Breast epithelium (tissue), 3 donors: ENCODE measurements around the gene SLC4A1AP.

Experiments used
- CTCF ChIP-seq, 3 donors: fragments of 450-650 bp; IDR thresholded peaks; one replicate each; pipeline ENCODE4 v1.5.1; 2016 to 2017; ENCODE audit warnings: antibody characterized with exemption in 3 of 3, mild to moderate bottlenecking in 3 of 3, moderate library complexity in 3 of 3
- POLR2A ChIP-seq: fragments of 450-650 bp; IDR thresholded peaks from one replicate; pipeline ENCODE4 v1.6.1; 2016; ENCODE audit warnings: antibody characterized with exemption, mild to moderate bottlenecking, moderate library complexity

DNA sequence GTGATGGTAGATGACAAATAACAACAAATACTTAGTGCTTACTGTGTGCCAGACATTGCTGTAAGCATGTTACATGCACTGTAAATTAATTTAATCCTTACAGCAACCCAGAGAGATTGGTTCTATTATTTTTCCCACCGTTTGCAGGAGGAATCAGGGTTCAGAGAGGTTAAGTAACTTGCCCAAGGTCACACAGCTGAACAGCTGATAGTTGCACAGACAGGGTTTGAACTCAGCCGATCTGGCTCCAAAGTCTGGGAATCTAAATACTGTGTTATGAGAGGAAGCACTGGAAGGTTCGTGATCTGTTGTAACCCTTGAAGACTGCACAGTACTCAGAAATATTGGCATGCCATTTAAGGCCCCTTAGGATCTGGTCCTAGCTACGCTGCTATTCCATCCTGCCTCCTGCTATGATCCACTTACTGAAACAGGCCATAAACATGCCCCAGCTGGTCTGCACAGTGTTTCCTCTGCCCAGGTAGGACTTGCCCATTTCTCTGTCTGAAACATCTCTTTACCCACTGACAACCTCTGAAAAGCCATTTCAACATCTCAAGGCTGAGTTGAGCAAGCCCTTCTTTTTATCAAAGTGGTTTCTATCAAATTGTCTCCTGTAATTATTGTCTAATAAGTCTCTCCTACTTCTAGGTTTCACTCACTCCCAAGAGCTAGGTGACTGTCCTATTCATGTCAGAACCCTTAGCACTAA lies 67.4 kb downstream of the SLC4A1AP start:
- TF ChIP-seq CTCF (IDR thresholded peaks at IDR 0.05) (no peak), POLR2A (no peak)
